ENCODE data around the gene FBN3.

DNA sequence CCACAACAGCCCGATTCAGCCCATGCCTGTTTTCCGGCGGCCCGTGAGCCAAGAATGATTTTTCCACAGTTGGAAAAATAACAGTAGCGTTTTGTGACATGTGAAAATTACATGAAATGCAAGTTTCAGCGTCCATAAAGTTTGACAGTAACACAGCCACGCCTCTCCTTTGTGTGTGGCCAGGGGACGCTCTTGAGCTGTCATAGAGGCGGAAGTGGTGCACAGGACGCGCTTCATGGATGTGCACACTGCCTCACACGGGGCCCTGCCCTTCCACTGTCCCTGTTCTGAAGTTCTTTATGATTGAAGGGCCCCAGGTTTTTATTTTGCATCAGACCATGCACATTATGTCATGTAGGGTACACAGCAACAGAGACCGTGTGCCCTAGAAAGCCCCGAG is 131.6 kb downstream of the FBN3 start:
- TF ChIP-seq, protein P1, sequence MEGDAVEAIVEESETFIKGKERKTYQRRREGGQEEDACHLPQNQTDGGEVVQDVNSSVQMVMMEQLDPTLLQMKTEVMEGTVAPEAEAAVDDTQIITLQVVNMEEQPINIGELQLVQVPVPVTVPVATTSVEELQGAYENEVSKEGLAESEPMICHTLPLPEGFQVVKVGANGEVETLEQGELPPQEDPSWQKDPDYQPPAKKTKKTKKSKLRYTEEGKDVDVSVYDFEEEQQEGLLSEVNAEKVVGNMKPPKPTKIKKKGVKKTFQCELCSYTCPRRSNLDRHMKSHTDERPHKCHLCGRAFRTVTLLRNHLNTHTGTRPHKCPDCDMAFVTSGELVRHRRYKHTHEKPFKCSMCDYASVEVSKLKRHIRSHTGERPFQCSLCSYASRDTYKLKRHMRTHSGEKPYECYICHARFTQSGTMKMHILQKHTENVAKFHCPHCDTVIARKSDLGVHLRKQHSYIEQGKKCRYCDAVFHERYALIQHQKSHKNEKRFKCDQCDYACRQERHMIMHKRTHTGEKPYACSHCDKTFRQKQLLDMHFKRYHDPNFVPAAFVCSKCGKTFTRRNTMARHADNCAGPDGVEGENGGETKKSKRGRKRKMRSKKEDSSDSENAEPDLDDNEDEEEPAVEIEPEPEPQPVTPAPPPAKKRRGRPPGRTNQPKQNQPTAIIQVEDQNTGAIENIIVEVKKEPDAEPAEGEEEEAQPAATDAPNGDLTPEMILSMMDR (tag by site-specific recombination; IDR thresholded peaks at IDR 0.05): no peak
- TF ChIP-seq ZFP3 (tag by site-specific recombination; IDR thresholded peaks at IDR 0.05; ENCODE audit: low read depth) (no peak), ZBTB1 (tag by site-specific recombination; IDR thresholded peaks at IDR 0.05) (no peak), ZSCAN16 (tag by site-specific recombination; IDR thresholded peaks at IDR 0.05) (no peak)

All from HEK293 (cell line).